Fibroblast of mammary gland (primary cell): ENCODE data around the gene DGCR2.

Experiments used
- DNase-seq: peaks from one replicate; pipeline ENCODE4 v3.0.0-alpha.2; 2010; ENCODE audit warnings: low read depth
- H3K4me3 ChIP-seq: 2 replicates; pipeline ENCODE4 v1.5.1; 2011; ENCODE audit warnings: low read depth, mild to moderate bottlenecking, low read length, moderate library complexity; ENCODE audit not compliant: control insufficient read depth
- CTCF ChIP-seq: conservative IDR thresholded peaks from 2 replicates; pipeline ENCODE4 v1.5.1; 2011; ENCODE audit warnings: low read depth, low read length, inconsistent platforms; ENCODE audit not compliant: control insufficient read depth, insufficient read depth

The DGCR2 gene

GRCh38 chr22:19068784-19069271 is 53.4 kb downstream of the DGCR2 start:
- no peak overlapping the region for H3K4me3 ChIP-seq
- no peak for TF ChIP-seq CTCF
- DNase-seq: no peak

GRCh38 chr22:19067696-19068348 is 54.4 kb downstream of the DGCR2 start:
- H3K4me3 ChIP-seq: no peak overlapping the region
- TF ChIP-seq CTCF: no peak
- no peak for DNase-seq

- peak; percentile 75 for DNase-seq
- no peak for TF ChIP-seq CTCF
- no peak overlapping the region for H3K4me3 ChIP-seq
Observed at GRCh38 chr22:19066531-19067271, 55.5 kb downstream of the DGCR2 start.

GRCh38 chr22:19065929-19066328 is 56.3 kb downstream of the DGCR2 start:
- DNase-seq: no peak
- H3K4me3 ChIP-seq: no peak overlapping the region
- TF ChIP-seq CTCF: no peak

- no peak for DNase-seq
- no peak overlapping the region for H3K4me3 ChIP-seq
- TF ChIP-seq CTCF: no peak
Observed at GRCh38 chr22:19065298-19065859, 56.8 kb downstream of the DGCR2 start.

- no peak for TF ChIP-seq CTCF
- H3K4me3 ChIP-seq: no peak overlapping the region
- DNase-seq: no peak
Observed at GRCh38 chr22:19064354-19065054, 57.7 kb downstream of the DGCR2 start.
